ENCODE measurements around the gene TIFAB.

DNA sequence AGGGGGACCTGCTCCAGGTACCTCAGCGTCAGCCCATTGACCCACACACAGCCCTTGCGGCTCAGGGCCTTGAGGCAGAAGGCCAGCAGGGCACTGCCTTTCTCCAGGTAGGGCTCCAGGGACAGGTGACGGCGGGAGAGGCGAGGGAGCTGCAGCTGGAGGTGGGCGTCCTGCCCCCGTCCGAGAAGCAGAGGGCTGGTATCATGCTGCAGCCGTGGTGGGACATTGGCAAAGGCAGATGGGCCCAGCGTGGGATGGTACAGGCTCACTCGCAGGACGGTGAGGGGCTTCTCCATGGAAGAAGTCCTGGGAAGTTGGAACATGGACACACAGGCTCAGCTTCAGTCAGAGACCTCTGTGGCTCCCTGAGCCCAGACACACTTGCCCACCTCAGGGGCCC is 2.5 kb downstream of the TIFAB start:
- TF ChIP-seq POLR2A (IDR thresholded peaks at IDR 0.05): no peak
- TF ChIP-seq, protein P1, sequence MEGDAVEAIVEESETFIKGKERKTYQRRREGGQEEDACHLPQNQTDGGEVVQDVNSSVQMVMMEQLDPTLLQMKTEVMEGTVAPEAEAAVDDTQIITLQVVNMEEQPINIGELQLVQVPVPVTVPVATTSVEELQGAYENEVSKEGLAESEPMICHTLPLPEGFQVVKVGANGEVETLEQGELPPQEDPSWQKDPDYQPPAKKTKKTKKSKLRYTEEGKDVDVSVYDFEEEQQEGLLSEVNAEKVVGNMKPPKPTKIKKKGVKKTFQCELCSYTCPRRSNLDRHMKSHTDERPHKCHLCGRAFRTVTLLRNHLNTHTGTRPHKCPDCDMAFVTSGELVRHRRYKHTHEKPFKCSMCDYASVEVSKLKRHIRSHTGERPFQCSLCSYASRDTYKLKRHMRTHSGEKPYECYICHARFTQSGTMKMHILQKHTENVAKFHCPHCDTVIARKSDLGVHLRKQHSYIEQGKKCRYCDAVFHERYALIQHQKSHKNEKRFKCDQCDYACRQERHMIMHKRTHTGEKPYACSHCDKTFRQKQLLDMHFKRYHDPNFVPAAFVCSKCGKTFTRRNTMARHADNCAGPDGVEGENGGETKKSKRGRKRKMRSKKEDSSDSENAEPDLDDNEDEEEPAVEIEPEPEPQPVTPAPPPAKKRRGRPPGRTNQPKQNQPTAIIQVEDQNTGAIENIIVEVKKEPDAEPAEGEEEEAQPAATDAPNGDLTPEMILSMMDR (IDR thresholded peaks at IDR 0.05): no peak

All from lower leg skin (tissue), 3 donors.